A549 (cell line): ENCODE results near the gene PSORS1C1. TPM values are rescaled to one million over a fixed set of nuclear protein-coding genes. Genes with fewer than 3 reads are reported as not detected.

Source experiments
- ATAC-seq, 2 experiments: fragments of 200-7000 bp in 1 of 2; fragments of >200 bp in 1 of 2; cut with Nextera tagmentation in 1 of 2; cut with Tn5 transposase in 1 of 2; 3 replicates each; pipeline versions ENCODE4 v1.8.0 to v1.9.1; 2018 to 2020; ENCODE audit warnings: mild to moderate bottlenecking in 1 of 2, moderate library complexity in 1 of 2
- CTCF ChIA-PET: fragments of 300-600 bp; sonication (Branson Sonifier 250); formaldehyde crosslinking; extraction: SDS; loops from one replicate; lab custom pipeline; 2021; ENCODE audit warnings: antibody characterized with exemption, inconsistent platforms; lab: Yijun Ruan, JAX
- POLR2A ChIA-PET: fragments of 350-600 bp; formaldehyde crosslinking; extraction: SDS; loops from one replicate; lab custom pipeline; 2021; ENCODE audit warnings: antibody characterized with exemption, inconsistent platforms; lab: Yijun Ruan, JAX
- DNase-seq, 2 experiments: peaks; one replicate each; pipeline versions ENCODE4 v3.0.0 to v3.0.0-alpha.2; 2011 to 2016; ENCODE audit warnings: low read depth in 1 of 2, low spot score in 1 of 2
- FAIRE-seq: peaks from 2 replicates; lab custom pipeline; 2011; peaks lifted over from hg19 to GRCh38; lab: Jason Lieb, UNC
- H3K27ac ChIP-seq, 2 experiments: fragments of >200 bp; sonication (Bioruptor Twin); formaldehyde crosslinking; 3 replicates each; pipeline ENCODE4 v1.5.1; 2016 to 2017
- H3K4me1 ChIP-seq: fragments of >200 bp; sonication (Bioruptor Twin); formaldehyde crosslinking; 3 replicates; pipeline ENCODE4 v1.6.1; 2016
- H3K4me2 ChIP-seq: fragments of >200 bp; sonication (Bioruptor Twin); formaldehyde crosslinking; 3 replicates; pipeline ENCODE4 v1.6.1; 2016
- H3K4me3 ChIP-seq: fragments of >200 bp; sonication (Bioruptor Twin); formaldehyde crosslinking; 3 replicates; pipeline ENCODE4 v1.5.1; 2016
- H3K9me3 ChIP-seq: fragments of >200 bp; sonication (Bioruptor Twin); formaldehyde crosslinking; 3 replicates; pipeline ENCODE4 v1.6.1; 2016
- CBX8 ChIP-seq: fragments of 200-600 bp; sonication (generic); IDR thresholded peaks from 2 replicates; pipeline ENCODE4 v1.6.1; 2016
- CEBPB ChIP-seq, 2 experiments: fragments of >200 bp in 1 of 2; sonication (Bioruptor Twin) in 1 of 2; formaldehyde crosslinking in 1 of 2; IDR thresholded peaks; 2 replicates each; pipeline ENCODE4 v1.6.1; 2012 to 2016
- CHD2 ChIP-seq: fragments of 150-350 bp; IDR thresholded peaks from 2 replicates; pipeline ENCODE4 v1.6.1; 2014; ENCODE audit warnings: low read length; ENCODE audit not compliant: partially characterized antibody
- CHD4 ChIP-seq: fragments of 200-600 bp; sonication (generic); IDR thresholded peaks from 2 replicates; pipeline ENCODE4 v1.6.1; 2016; ENCODE audit warnings: antibody characterized with exemption, mild to moderate bottlenecking, borderline replicate concordance
- CTCF ChIP-seq: fragments of >200 bp; sonication (Bioruptor Twin); formaldehyde crosslinking; IDR thresholded peaks from 3 replicates; pipeline ENCODE4 v1.5.1; 2016
- E2F6 ChIP-seq: IDR thresholded peaks from 2 replicates; pipeline ENCODE4 v1.6.1; 2012; ENCODE audit warnings: low read depth, borderline replicate concordance
- EHF ChIP-seq: fragments of 250-450 bp; sonication (Bioruptor Pico); IDR thresholded peaks from 2 replicates; pipeline ENCODE4 v1.5.0; 2020; ENCODE audit warnings: mild to moderate bottlenecking
- EP300 ChIP-seq, 2 experiments: fragments of >200 bp; sonication (Bioruptor Twin); formaldehyde crosslinking; IDR thresholded peaks; 2 replicates in 1 of 2; 3 replicates in 1 of 2; pipeline ENCODE4 v1.6.1; 2016 to 2017
- FOSB ChIP-seq: fragments of 250-450 bp; sonication (Bioruptor Pico); IDR thresholded peaks from 2 replicates; pipeline ENCODE4 v1.5.0; 2020; ENCODE audit warnings: mild to moderate bottlenecking, moderate library complexity
- FOXS1 ChIP-seq: fragments of 250-450 bp; sonication (Bioruptor Pico); IDR thresholded peaks from 2 replicates; pipeline ENCODE4 v1.5.0; 2020; ENCODE audit warnings: mild to moderate bottlenecking, moderate library complexity
- HES2 ChIP-seq: fragments of >200 bp; sonication (Bioruptor Twin); formaldehyde crosslinking; IDR thresholded peaks from 2 replicates; pipeline ENCODE4 v1.6.1; 2016
- HOXB5 ChIP-seq: fragments of 250-450 bp; sonication (Bioruptor Pico); IDR thresholded peaks from 2 replicates; pipeline ENCODE4 v1.5.0; 2020; ENCODE audit warnings: mild to moderate bottlenecking, moderate library complexity
- JUN ChIP-seq, 2 experiments: fragments of >200 bp; sonication (Bioruptor Twin); formaldehyde crosslinking; IDR thresholded peaks; 2 replicates in 1 of 2; 3 replicates in 1 of 2; pipeline ENCODE4 v1.6.1; 2016 to 2017
- KDM5A ChIP-seq: fragments of 200-600 bp; sonication (generic); IDR thresholded peaks from 2 replicates; pipeline ENCODE4 v1.6.1; 2016; ENCODE audit warnings: antibody characterized with exemption, mild to moderate bottlenecking
- MAFK ChIP-seq: fragments of 450-650 bp; IDR thresholded peaks from 2 replicates; pipeline ENCODE4 v1.6.1; 2014; ENCODE audit not compliant: partially characterized antibody
- MAZ ChIP-seq: fragments of 150-350 bp; IDR thresholded peaks from 2 replicates; pipeline ENCODE4 v1.6.1; 2014; ENCODE audit warnings: antibody characterized with exemption, low read depth, low read length, borderline replicate concordance
- NFE2L2 ChIP-seq: fragments of 150-350 bp; conservative IDR thresholded peaks from 2 replicates; pipeline ENCODE4 v1.6.1; 2014; ENCODE audit warnings: low read length
- NPAS2 ChIP-seq: fragments of 250-450 bp; sonication (Bioruptor Pico); IDR thresholded peaks from 2 replicates; pipeline ENCODE4 v1.8.0; 2022; ENCODE audit warnings: mild to moderate bottlenecking, moderate library complexity, borderline replicate concordance
- NR3C1 ChIP-seq: fragments of >200 bp; sonication (Bioruptor Twin); formaldehyde crosslinking; IDR thresholded peaks from 3 replicates; pipeline ENCODE4 v1.6.1; 2017
- PHF8 ChIP-seq: fragments of 200-600 bp; sonication (generic); IDR thresholded peaks from 2 replicates; pipeline ENCODE4 v1.6.1; 2016; ENCODE audit warnings: low read depth, mild to moderate bottlenecking, antibody characterized with exemption, moderate library complexity, borderline replicate concordance
- POLR2AphosphoS2 ChIP-seq: conservative IDR thresholded peaks from 2 replicates; pipeline ENCODE4 v1.6.1; 2012; ENCODE audit warnings: low read length, improper control_type of control experiment, inconsistent platforms
- RAD21 ChIP-seq, 2 experiments: fragments of >200 bp in 1 of 2; sonication (Bioruptor Twin) in 1 of 2; formaldehyde crosslinking in 1 of 2; IDR thresholded peaks in 1 of 2; conservative IDR thresholded peaks in 1 of 2; 2 replicates in 1 of 2; 3 replicates in 1 of 2; pipeline ENCODE4 v1.6.1; 2012 to 2018; ENCODE audit warnings: inconsistent platforms in 1 of 2
- RCOR1 ChIP-seq: fragments of 150-350 bp; IDR thresholded peaks from 2 replicates; pipeline ENCODE4 v1.6.1; 2014; ENCODE audit warnings: antibody characterized with exemption, low read length, low read depth
- REST ChIP-seq: fragments of 200-600 bp; sonication (generic); IDR thresholded peaks from 2 replicates; pipeline ENCODE4 v1.6.1; 2016; ENCODE audit warnings: antibody characterized with exemption, mild to moderate bottlenecking, moderate library complexity
- RFX5 ChIP-seq: fragments of 450-650 bp; IDR thresholded peaks from 2 replicates; pipeline ENCODE4 v1.7.1; 2014; ENCODE audit warnings: antibody characterized with exemption, mild to moderate bottlenecking, moderate library complexity
- RNF2 ChIP-seq: fragments of 200-600 bp; sonication (generic); IDR thresholded peaks from 2 replicates; pipeline ENCODE4 v1.6.1; 2016; ENCODE audit warnings: low read depth, mild to moderate bottlenecking, antibody characterized with exemption, moderate library complexity, borderline replicate concordance
- SMC3 ChIP-seq: fragments of >200 bp; sonication (Bioruptor Twin); formaldehyde crosslinking; IDR thresholded peaks from 3 replicates; pipeline ENCODE4 v1.6.1; 2018; ENCODE audit warnings: inconsistent platforms
- TFCP2L1 ChIP-seq: fragments of 250-450 bp; sonication (Bioruptor Pico); IDR thresholded peaks from 2 replicates; pipeline ENCODE4 v1.5.0; 2021; ENCODE audit warnings: mild to moderate bottlenecking
- TP53 ChIP-seq: fragments of 250-450 bp; sonication (Bioruptor Pico); IDR thresholded peaks from 2 replicates; pipeline ENCODE4 v1.5.0; 2021; ENCODE audit warnings: mild to moderate bottlenecking, moderate library complexity
- ZC3H11A ChIP-seq: fragments of 450-650 bp; IDR thresholded peaks from 2 replicates; pipeline ENCODE4 v1.6.1; 2014; ENCODE audit warnings: antibody characterized with exemption, mild to moderate bottlenecking
- ZNF302 ChIP-seq: fragments of 250-450 bp; sonication (Bioruptor Pico); IDR thresholded peaks from 2 replicates; pipeline ENCODE4 v1.9.0; 2021; ENCODE audit warnings: inconsistent platforms, mild to moderate bottlenecking, moderate library complexity
- WGBS: methylation state at CpG from one replicate; pipeline ENCODE4 v1.1.6; 2017; ENCODE audit errors: missing lambda C conversion rate; 5-methylcytosine and 5-hydroxymethylcytosine counted together
- polyA plus RNA-seq, 4 experiments: library from polyadenylated mRNA; depleted of rRNA in 3 of 4; stranded (reverse); fragments of >200 nt; fragmentation: RNase III in 1 of 4; extraction: RNeasy Plus Mini Kit Qiagen cat#74134 plus additional on column Dnase treatment in 1 of 4; gene quantifications; 2 replicates in 3 of 4; 3 replicates in 1 of 4; pipeline ENCODE4 v1.2.3, GENCODE V29; 2011 to 2017

The PSORS1C1 gene
- polyA plus RNA-seq, 2 of the 4 experiments (the other 2 are of a cell fraction), result 2.3 to 4.3 TPM

- ATAC-seq (no peak), DNase-seq (no peak), FAIRE-seq (no peak)
- Histone ChIP-seq H3K4me3 (no peak overlapping the region), H3K4me2 (no peak overlapping the region), H3K27ac (no peak overlapping the region), H3K9me3 (no peaks in the 10 kb centered on the region), H3K4me1 (peaks cover 16% of the 10 kb centered on the region)
- ChIA-PET CTCF (interaction anchor here (0.8 kb wide), 1 partner anchor 9 kb away, joined by 4 read pairs; no protein-coding TSS in a partner anchor), POLR2A (no interaction called here)
- no peak for TF ChIP-seq RNF2
- TF ChIP-seq E2F6, result no peak
- no peak for TF ChIP-seq KDM5A
- no peak for TF ChIP-seq POLR2AphosphoS2
- no peak for TF ChIP-seq RFX5
- TF ChIP-seq NR3C1, result no peak
- no peak for TF ChIP-seq SMC3
- no peak for TF ChIP-seq NPAS2
- TF ChIP-seq ZC3H11A, result no peak
- TF ChIP-seq EP300 (IDR thresholded peaks at IDR 0.05), result no peak
- 69% methylated on average over 3 of the region's 3 CpGs for WGBS
Measured at GRCh38 chr6:31096215-31096614, 18.4 kb upstream of the PSORS1C1 start.

GRCh38 chr6:31096656-31097055, 17.9 kb upstream of the PSORS1C1 start:
- ATAC-seq, result no peak
- WGBS, result 96% methylated on average over 5 of the region's 5 CpGs
- no peak for DNase-seq
- CTCF ChIA-PET, result interaction anchor here (0.8 kb wide), 1 partner anchor 9 kb away, joined by 4 read pairs; no protein-coding TSS in a partner anchor
- peaks cover 16% of the 10 kb centered on the region for H3K4me1 ChIP-seq
- TF ChIP-seq HOXB5 (CRISPR knock-in tag) (no peak), CBX8 (no peak), RFX5 (no peak), NFE2L2 (no peak), TFCP2L1 (CRISPR knock-in tag) (no peak), CEBPB (IDR thresholded peaks at IDR 0.05) (no peak), CTCF (no peak), NR3C1 (no peak), HES2 (no peak), JUN (IDR thresholded peaks at IDR 0.05) (no peak), RCOR1 (no peak), TP53 (CRISPR knock-in tag) (no peak)
- POLR2A ChIA-PET, result no interaction called here
- H3K4me3 ChIP-seq, result no peak overlapping the region
- H3K4me2 ChIP-seq, result no peak overlapping the region
- no peak overlapping the region for H3K27ac ChIP-seq
- no peaks in the 10 kb centered on the region for H3K9me3 ChIP-seq
- no peak for FAIRE-seq

- FAIRE-seq (no peak), ATAC-seq (no peak)
- Histone ChIP-seq H3K4me3 (no peak overlapping the region), H3K4me2 (no peak overlapping the region), H3K27ac (no peak overlapping the region), H3K4me1 (peaks cover 8% of the 10 kb centered on the region; the same call in 2 of the 3 replicates), H3K9me3 (no peaks in the 10 kb centered on the region)
- ChIA-PET CTCF (no interaction called here), POLR2A (no interaction called here)
- TF ChIP-seq NFE2L2 (0 out of 2 replicates have a peak, but pooled peaks have one; percentile 22), CHD2 (no peak), FOSB (CRISPR knock-in tag) (no peak), REST (no peak), CEBPB (IDR thresholded peaks at IDR 0.05) (no peak), FOXS1 (CRISPR knock-in tag) (no peak), NPAS2 (no peak), PHF8 (no peak), EHF (CRISPR knock-in tag) (no peak), HOXB5 (CRISPR knock-in tag) (no peak), MAZ (no peak), NR3C1 (no peak), MAFK (peak; percentile 71), ZNF302 (no peak), CHD4 (no peak), RAD21 (conservative IDR thresholded peaks at IDR 0.05 in 1 of 2, IDR thresholded peaks at IDR 0.05 in 1 of 2) (no peak)
- TF ChIP-seq, all 56 proteins: peak for 2
- 92% methylated on average over 4 of the region's 4 CpGs for WGBS
- no peak for DNase-seq
Measured at GRCh38 chr6:31098449-31098938, 16.1 kb upstream of the PSORS1C1 start.
